Measurements from ENCODE around the gene RAX. TPM values are rescaled to one million over a fixed set of nuclear protein-coding genes. Genes with fewer than 3 reads are reported as not detected.

RAX gene
- total and polyA plus RNA-seq, 2 donors (not counting 1 experiment from before 2014, with no cell fraction given) = not detected

GRCh38 chr18:59279193-59279592 lies 5.9 kb upstream of the RAX start:
- Histone ChIP-seq H3K27ac (ENCODE audit: insufficient read depth, low read length) (no peak overlapping the region), H3K79me2 (ENCODE audit: control insufficient read depth, insufficient read depth, low read length) (no peaks in the 10 kb centered on the region), H3K9ac (ENCODE audit: insufficient read depth, low read length) (no peak overlapping the region), H3K9me3 (ENCODE audit: control insufficient read depth, insufficient read depth, low read depth, low read length) (no peaks in the 10 kb centered on the region), H3K4me2 (ENCODE audit: extremely low read depth, insufficient read depth, low read length) (no peak overlapping the region), H3K27me3 (ENCODE audit: control insufficient read depth, insufficient read depth, low read length) (peaks cover 35% of the 10 kb centered on the region), H3K4me3 (replicated peaks in 1 of 4; ENCODE audit: control extremely low read depth in 1 of 4, insufficient read depth in 1 of 4, low read depth in 3 of 4, low read length in 4 of 4) (no peak overlapping the region), H2AFZ (ENCODE audit: low read length) (no peak overlapping the region), H3K4me1 (ENCODE audit: control insufficient read depth, extremely low read depth, insufficient read depth, low read length) (no peaks in the 10 kb centered on the region), H3K36me3 (ENCODE audit: control insufficient read depth, insufficient read depth, low read length) (no peaks in the 10 kb centered on the region), H4K20me1 (ENCODE audit: control insufficient read depth, extremely low read depth, insufficient read depth, low read length) (no peaks in the 10 kb centered on the region)
- TF ChIP-seq EZH2 (IDR thresholded peaks at IDR 0.05; ENCODE audit: low read length, missing control alignments) = no peak
- no peak for TF ChIP-seq CTCF (conservative IDR thresholded peaks at IDR 0.05 in 1 of 2, IDR thresholded peaks at IDR 0.05 in 1 of 2; ENCODE audit: low read depth in 1 of 2, low read length in 2 of 2)
- peak in 1 of 2 donors; percentile 7 for DNase-seq (ENCODE audit: low read depth in 2 of 2)

GRCh38 chr18:59278793-59279192 lies 5.5 kb upstream of the RAX start:
- H3K4me3 ChIP-seq (replicated peaks in 1 of 4; ENCODE audit: control extremely low read depth in 1 of 4, insufficient read depth in 1 of 4, low read depth in 3 of 4, low read length in 4 of 4) = no peak overlapping the region
- no peaks in the 10 kb centered on the region for H3K9me3 ChIP-seq (ENCODE audit: control insufficient read depth, insufficient read depth, low read depth, low read length)
- DNase-seq (ENCODE audit: low read depth in 2 of 2) = no peak
- H2AFZ ChIP-seq (ENCODE audit: low read length) = no peak overlapping the region
- H3K9ac ChIP-seq (ENCODE audit: insufficient read depth, low read length) = no peak overlapping the region
- H3K4me1 ChIP-seq (ENCODE audit: control insufficient read depth, extremely low read depth, insufficient read depth, low read length) = no peaks in the 10 kb centered on the region
- H3K27me3 ChIP-seq (ENCODE audit: control insufficient read depth, insufficient read depth, low read length) = peaks cover 39% of the 10 kb centered on the region
- H3K79me2 ChIP-seq (ENCODE audit: control insufficient read depth, insufficient read depth, low read length) = no peaks in the 10 kb centered on the region
- no peaks in the 10 kb centered on the region for H3K36me3 ChIP-seq (ENCODE audit: control insufficient read depth, insufficient read depth, low read length)
- H3K4me2 ChIP-seq (ENCODE audit: extremely low read depth, insufficient read depth, low read length) = no peak overlapping the region
- TF ChIP-seq CTCF (conservative IDR thresholded peaks at IDR 0.05 in 1 of 2, IDR thresholded peaks at IDR 0.05 in 1 of 2; ENCODE audit: low read depth in 1 of 2, low read length in 2 of 2) = no peak
- no peak for TF ChIP-seq EZH2 (IDR thresholded peaks at IDR 0.05; ENCODE audit: low read length, missing control alignments)
- no peak overlapping the region for H3K27ac ChIP-seq (ENCODE audit: insufficient read depth, low read length)
- H4K20me1 ChIP-seq (ENCODE audit: control insufficient read depth, extremely low read depth, insufficient read depth, low read length) = no peaks in the 10 kb centered on the region

- H3K4me1 ChIP-seq (ENCODE audit: control insufficient read depth, extremely low read depth, insufficient read depth, low read length) = no peaks in the 10 kb centered on the region
- H3K36me3 ChIP-seq (ENCODE audit: control insufficient read depth, insufficient read depth, low read length) = no peaks in the 10 kb centered on the region
- no peak overlapping the region for H3K9ac ChIP-seq (ENCODE audit: insufficient read depth, low read length)
- no peaks in the 10 kb centered on the region for H3K79me2 ChIP-seq (ENCODE audit: control insufficient read depth, insufficient read depth, low read length)
- H3K9me3 ChIP-seq (ENCODE audit: control insufficient read depth, insufficient read depth, low read depth, low read length) = no peaks in the 10 kb centered on the region
- no peaks in the 10 kb centered on the region for H4K20me1 ChIP-seq (ENCODE audit: control insufficient read depth, extremely low read depth, insufficient read depth, low read length)
- no peak overlapping the region for H2AFZ ChIP-seq (ENCODE audit: low read length)
- H3K27ac ChIP-seq (ENCODE audit: insufficient read depth, low read length) = no peak overlapping the region
- H3K4me2 ChIP-seq (ENCODE audit: extremely low read depth, insufficient read depth, low read length) = no peak overlapping the region
- H3K4me3 ChIP-seq (replicated peaks in 1 of 4; ENCODE audit: control extremely low read depth in 1 of 4, insufficient read depth in 1 of 4, low read depth in 3 of 4, low read length in 4 of 4) = no peak overlapping the region
- no peak for TF ChIP-seq CTCF (conservative IDR thresholded peaks at IDR 0.05 in 1 of 2, IDR thresholded peaks at IDR 0.05 in 1 of 2; ENCODE audit: low read depth in 1 of 2, low read length in 2 of 2)
- no peak for TF ChIP-seq EZH2 (IDR thresholded peaks at IDR 0.05; ENCODE audit: low read length, missing control alignments)
- peaks cover 62% of the 10 kb centered on the region for H3K27me3 ChIP-seq (ENCODE audit: control insufficient read depth, insufficient read depth, low read length)
- DNase-seq (ENCODE audit: low read depth in 2 of 2) = no peak
Observed at GRCh38 chr18:59276047-59276446, 2.8 kb upstream of the RAX start.

Data from fibroblast of lung (primary cell).